HL-60/S4 (cell line): ENCODE measurements around the gene PRKN.

Source experiments
- in situ Hi-C: fragments of 300-500 bp; cut with MboI; formaldehyde crosslinking; loops from 2 replicates; pipeline ENCODE4 v1.14.3; 2022; ENCODE audit warnings: low sequenced_read_pairs

Gene PRKN

GRCh38 chr6:161941565-161941964 is 786.0 kb downstream of the PRKN start:
- in situ Hi-C loops = no loop called here

- in situ Hi-C loops = no loop called here
These were observed 787.0 kb downstream of the PRKN start for GRCh38 chr6:161940519-161940918.

DNA sequence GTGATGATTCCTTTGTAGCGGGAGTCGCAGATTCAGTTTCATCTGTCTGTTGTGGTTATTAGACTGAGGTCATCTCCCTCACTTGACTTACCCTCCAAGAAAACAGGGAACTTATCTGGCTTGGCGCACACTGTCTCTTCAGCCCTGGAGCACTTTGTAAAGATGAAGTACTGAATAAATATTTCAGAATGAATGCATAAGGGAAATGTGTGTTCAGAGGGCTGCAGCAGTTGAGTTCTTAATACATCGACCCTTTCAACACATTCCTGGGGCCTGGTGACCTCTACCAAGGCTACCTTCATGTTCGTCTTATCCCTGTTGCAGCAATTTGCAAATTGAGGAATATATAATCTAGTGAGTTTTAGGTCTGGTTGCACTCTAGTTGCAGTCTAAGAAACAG is 801.2 kb downstream of the PRKN start:
- in situ Hi-C loops = no loop called here

DNA sequence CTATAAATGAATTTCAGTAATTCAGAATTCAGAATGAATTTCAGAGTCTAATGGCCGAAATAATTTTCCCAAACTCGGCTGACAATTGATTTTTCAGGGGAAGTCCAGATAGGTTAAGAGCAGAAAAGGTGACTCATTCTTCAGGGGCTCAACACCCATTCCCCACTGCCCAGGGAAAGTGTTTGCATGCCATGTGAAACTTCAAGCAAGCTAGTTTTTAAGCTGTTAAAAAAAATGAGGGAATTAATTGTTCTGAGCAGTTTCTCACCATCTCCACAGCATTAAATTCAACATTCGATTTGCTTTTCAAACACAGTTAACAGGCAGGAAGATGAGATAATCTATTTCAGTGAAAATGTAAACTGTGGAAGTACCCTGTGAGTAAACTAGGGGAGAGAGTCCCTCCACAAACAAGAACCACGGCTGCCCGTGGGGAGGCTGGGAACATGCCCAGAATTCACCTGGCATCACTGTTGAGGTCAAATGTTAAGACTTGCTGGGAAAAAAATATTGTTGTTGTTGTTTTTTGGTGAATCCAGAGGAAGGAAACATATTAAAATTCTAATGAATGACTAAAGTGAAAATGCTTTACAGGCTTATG is 803.0 kb downstream of the PRKN start:
- in situ Hi-C loops = no loop called here

DNA sequence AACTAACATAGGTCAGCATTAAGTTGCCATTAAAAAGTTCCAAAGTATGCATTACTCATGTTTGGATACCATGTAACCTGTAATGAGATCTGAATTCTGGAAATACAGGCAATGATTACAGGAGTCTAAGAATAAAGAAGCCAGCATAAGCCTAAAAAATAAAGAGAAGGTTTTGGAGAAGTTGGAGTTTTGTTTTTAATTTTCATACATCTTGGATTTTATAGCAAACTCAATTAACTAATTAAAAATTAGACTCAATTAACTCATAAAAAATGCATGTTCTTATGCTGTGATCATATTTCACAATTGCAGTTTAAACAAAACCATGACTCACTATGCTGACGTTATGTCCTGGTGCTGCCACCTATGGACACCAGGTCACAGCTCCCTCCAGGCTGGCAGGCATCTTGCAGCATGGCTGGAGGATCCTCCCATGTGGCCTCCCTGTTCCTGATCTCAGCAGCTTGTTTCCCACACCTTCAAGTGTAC is 804.9 kb downstream of the PRKN start:
- in situ Hi-C loops = no loop called here

DNA sequence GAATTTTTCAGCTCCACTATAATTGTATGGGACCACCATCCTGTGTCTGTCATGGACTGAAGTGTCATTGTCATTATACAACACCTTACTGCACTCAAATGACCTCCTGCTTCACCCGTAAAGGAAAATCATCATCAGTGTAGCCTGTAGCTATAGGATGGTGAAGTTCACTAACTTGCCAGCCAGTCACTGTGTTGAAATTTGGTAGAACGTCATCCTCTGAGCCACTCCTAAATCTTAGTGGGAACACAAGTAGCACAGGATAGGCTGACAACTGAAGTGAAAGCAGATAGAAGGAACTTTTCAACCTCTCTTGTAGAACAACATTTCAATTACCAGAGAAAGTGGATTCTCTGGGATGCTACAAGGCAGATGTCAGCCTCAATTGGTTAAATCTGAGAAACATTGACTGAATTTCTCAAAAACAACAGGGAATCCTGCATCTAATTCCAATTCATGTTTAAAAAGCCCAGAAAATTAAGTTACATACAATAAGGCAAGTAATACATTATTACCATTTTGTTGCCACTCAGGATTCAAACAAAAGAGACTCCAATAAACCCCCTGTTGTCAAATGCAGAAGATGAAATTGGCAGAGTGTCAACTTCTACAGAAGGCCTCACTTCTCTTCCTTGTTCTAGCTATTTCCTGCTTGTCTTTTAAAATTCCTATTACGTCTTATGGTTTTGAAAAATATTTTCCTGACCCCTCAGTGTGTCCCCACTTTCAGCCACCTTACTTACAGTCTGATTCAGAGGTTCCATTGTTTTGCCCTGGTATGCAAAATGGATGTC is 805.8 kb downstream of the PRKN start:
- in situ Hi-C loops = no loop called here

GRCh38 chr6:161919691-161920090 is 807.9 kb downstream of the PRKN start:
- in situ Hi-C loops = no loop called here

DNA sequence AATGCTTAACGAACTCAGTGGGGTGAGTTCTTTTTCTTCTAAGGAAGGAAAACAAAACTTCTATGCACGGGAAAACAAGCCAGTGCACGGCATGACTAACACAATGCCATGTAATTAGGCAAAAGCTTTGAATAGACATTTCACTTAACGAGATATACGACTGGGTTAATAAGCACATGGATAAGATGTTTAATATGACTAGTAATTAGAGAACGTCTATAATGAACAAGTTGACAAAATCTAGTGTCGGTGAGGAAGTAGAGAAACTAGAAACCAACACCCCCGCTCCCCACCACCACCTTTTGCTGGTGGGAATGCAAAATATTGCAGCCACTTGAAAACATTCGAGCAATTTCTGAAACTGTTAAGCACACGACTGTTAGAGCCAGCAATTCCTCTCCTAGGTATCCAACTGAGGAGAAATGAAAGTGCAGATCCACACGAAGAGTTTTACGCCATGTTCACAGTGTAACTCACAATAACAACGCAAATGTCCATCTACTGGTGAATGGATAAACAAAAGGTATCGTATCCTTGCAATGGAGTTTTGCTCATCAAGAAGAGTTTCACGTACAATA is 808.8 kb downstream of the PRKN start:
- in situ Hi-C loops = no loop called here

DNA sequence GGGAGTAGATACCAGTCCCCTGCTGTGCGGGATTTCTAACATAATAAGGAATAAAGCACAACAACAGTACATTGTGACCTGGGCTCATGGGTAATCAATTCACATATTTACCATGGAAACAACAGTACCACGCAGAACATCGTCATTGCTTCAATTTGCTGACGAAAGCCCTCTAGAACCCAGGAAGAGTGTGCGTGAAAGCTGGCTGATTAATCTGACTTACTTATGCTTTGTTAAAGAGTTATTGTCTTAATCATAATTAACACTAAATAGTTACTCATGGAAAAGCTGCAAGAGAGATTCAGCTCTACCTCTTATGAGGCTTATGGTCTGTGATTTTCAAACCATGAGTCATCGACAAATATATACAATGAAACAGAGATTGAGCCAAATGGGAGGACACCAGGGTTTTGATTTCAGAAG is 809.4 kb downstream of the PRKN start:
- in situ Hi-C loops = no loop called here

- in situ Hi-C loops = no loop called here
These were observed 809.9 kb downstream of the PRKN start for GRCh38 chr6:161917645-161918044.

DNA sequence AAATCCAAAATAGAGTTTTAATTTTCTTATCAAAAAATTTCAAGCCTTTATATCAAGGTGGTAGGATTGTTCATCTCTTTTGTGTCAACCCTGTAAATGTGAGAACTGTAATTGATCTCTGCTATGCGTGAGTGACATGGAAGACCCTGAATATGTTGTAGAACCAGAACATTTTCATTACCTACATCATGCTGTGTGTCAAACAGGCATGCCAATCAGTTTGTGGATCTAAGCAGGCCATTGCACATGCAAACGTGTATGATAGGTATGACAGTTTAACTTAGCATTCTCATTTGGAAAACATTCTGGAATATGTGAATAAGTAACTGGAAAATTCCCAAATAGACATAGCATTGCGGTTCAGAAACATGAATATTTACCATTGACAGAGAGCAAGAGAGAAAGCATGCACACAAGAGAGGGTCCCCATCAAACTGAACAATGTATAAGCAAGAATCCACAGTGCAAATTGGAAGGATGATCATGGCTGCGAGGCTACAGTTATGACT is 812.1 kb downstream of the PRKN start:
- in situ Hi-C loops = no loop called here

DNA sequence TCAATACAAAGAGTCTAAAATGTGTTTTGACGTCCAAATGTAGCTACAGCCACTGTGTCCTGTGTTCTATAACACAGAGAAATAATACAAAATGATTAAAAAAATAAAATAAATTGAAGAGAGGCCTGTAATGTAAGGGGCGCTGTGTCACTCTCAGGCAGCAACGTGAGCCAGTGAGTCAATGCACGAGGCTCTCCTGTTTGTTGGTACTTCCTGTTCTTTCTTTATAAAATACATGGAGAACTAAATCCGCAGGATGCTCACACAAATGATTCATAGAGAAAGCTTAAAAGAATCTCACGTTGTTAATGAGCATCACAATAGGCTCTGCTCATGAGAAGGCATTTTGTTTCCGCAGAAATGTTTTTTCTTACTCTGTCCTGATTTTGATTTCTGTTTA is 818.7 kb downstream of the PRKN start:
- in situ Hi-C loops = no loop called here

DNA sequence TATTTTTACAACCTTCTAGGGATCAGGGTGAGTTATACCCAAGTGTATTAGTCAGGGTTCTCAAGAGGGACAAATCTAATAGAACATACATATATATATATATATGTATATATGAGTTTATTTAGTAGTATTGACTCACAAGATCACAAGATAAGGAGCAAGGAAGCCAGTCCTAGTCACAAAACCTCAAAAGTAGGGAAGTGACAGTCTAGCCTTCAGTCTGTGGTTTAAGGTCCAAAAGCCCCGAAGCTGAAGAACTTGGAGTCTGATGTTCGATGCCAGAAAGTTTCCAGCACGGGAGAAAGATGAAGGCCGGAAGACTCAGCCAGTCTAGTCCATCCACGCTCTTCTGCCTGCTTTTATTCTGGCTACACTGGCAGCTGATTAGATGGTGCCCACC is 821.0 kb downstream of the PRKN start:
- in situ Hi-C loops = no loop called here

DNA sequence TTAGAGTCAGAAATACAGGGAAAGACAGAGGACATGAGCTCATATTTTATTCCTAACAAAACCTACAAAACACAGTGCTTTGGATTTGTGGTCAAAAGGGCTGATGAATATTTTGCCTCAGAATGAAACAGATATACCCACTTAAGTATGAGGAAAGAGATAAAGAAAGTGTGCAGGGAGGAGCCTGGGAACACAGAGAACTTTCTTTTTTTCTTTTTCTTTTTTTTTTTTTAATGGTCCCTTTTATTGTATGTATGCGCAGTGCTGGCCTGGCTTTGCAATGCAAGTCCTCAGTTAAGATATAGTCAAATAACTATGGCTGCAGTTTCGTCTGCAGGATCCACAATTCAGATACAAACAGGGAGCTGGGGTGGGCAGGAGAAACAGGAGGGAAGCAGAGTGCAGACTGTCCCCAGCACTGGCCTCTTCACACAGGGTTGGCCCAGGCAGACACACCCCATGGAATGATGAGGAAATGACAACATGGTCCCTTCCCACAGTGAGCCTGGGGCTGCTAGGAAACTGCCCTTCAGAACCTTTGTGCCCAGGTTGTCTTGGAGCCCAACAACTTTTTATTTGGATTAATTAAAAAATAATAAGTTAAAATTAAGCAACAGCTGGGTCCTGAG is 823.9 kb downstream of the PRKN start:
- in situ Hi-C loops = no loop called here

DNA sequence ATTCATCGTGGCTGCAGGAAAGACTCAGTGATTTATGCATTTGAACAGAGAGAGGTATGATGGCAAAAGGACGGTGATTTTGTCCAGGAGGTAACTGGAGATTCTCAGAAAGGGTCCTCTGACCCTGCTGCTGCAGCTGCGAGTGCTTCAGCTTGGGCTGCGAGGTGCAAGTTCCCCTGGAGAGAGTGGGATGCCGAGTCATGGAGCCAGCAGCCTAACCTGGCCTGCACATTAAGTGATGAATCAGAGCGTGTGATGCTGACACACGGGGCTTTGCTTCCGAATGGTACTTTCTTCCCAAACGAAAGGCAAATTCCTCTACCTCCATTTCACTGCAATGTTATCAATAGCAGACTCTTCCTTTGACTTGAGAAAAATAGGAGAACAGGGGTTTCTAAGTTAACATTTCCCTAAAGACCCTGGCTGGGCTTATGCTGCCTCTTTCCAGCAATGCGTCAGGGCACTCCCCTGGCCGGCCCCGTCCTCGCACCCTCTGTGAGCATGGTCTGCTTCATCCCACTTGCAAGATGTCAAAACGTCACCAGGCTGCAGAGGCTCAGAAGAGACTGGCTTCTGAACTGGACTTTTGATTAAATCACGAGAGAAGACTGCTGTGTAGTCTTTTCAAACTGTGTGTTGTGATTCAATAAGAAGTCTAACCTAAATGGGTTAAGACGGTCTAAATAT is 825.7 kb downstream of the PRKN start:
- in situ Hi-C loops = no loop called here

- in situ Hi-C loops = no loop called here
These were observed 833.1 kb downstream of the PRKN start for GRCh38 chr6:161894436-161894835.

DNA sequence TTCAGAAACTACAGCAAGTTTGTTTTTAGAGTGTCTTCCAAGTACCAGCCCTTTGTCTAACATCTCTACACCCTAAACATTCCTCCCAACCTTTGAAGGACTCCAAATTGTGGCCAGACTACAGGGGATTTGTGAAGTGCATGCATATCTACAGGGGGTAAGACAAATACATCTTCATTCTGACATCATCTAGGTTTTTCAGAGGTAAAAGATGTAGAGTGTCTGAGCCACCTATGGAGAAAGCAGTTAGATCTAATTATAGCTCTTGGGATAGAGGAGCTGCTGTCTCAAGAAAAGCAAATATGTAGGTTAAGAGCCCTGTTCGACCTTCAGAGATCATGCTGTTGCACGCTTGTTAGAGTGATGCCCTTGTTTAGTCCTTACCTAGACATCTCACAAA is 836.0 kb downstream of the PRKN start:
- in situ Hi-C loops = no loop called here

- in situ Hi-C loops = no loop called here
These were observed 836.7 kb downstream of the PRKN start for GRCh38 chr6:161890832-161891297.

DNA sequence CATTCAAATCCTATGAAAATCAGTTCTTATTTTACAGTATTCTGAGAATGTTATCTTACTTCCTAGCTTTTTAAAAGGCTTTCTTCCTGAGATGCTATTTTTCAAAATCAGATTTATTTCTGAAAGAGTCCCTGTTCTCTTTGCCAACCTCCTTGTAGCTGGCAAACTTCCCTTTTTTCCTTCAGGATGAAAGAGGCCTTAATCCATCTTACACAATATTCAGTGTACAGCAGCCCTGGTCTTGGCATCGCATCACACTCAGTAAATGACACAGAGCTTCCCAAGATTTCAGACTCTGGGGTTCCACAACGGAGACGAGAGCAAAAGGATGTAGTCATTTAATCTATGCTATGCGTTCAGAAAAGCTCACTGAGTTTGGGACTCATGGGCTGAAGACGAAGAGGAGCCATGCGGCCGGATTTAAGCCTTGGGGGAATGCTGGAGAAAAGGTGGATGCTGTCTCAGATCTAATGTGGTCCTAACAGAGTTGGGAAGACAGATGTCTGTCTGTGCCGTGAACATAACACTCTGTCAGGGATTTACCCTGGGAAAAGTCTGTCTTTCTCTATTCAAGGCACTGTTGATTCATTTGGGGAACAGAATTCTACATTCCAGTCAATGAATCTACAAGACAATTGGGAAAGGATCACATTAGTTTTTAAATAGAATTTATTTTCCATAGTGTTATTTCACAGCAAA is 837.3 kb downstream of the PRKN start:
- in situ Hi-C loops = no loop called here

DNA sequence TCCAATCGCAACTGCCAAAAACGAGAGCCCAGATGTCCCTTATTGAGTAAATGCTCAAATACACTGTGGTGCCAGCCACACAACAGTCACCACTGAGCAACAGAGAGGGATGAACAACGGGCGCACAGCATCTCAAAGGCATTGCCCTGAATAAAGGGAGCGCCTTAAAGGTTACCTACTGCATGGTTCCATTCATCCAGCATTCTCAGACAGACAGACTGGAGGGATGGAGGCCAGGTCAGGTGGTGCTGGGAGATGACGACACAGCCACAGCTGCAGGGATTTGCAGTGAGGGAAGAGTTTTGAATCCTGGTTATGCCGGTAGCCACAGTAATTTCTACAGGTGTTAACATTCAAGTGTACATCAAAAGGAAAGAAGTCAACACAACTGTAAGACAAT is 838.2 kb downstream of the PRKN start:
- in situ Hi-C loops = no loop called here
